HG02970 (cell line): ENCODE data around the gene NUP98.
A peak's percentile ranks its signal among the peaks of the same experiment; 100 is the strongest.

Experiments
- ATAC-seq: cut with Tn5 transposase; IDR thresholded peaks from one replicate; pipeline ENCODE4 v1.9.1; 2021; ENCODE audit warnings: mild to moderate bottlenecking, moderate library complexity, moderate number of reproducible peaks; ENCODE audit not compliant: unreplicated experiment, low FRiP score

Gene NUP98

GRCh38 chr11:3797329-3798090 is at the start of gene NUP98:
NUP98 (minus strand) TSS chr11:3797554; CDS start chr11:3782117, 15,437 bp downstream.
- peak; percentile 94 for ATAC-seq

GRCh38 chr11:3845670-3846069 is 48.3 kb upstream of the NUP98 start:
- no peak for ATAC-seq

- ATAC-seq = no peak
Measured at GRCh38 chr11:3845246-3845645, 47.9 kb upstream of the NUP98 start.

GRCh38 chr11:3843326-3843725 is 46.0 kb upstream of the NUP98 start:
- ATAC-seq = no peak

- ATAC-seq = peak; percentile 59
Measured at GRCh38 chr11:3841426-3842350, 44.3 kb upstream of the NUP98 start.

GRCh38 chr11:3840870-3841425 is 43.6 kb upstream of the NUP98 start, which contains the start of gene RHOG:
RHOG (minus strand) TSS chr11:3840959; CDS start chr11:3828138, 12,821 bp downstream.
- peak; percentile 42 for ATAC-seq

GRCh38 chr11:3840004-3840869 is 42.9 kb upstream of the NUP98 start:
- ATAC-seq = no peak

- no peak for ATAC-seq
Measured at GRCh38 chr11:3838504-3838903, 41.1 kb upstream of the NUP98 start.

GRCh38 chr11:3837793-3838192 is 40.4 kb upstream of the NUP98 start:
- no peak for ATAC-seq

GRCh38 chr11:3836903-3837302 is 39.5 kb upstream of the NUP98 start:
- ATAC-seq = no peak

GRCh38 chr11:3835751-3836150 is 38.4 kb upstream of the NUP98 start:
- ATAC-seq = no peak

GRCh38 chr11:3834664-3835461 is 37.5 kb upstream of the NUP98 start:
- ATAC-seq = no peak

GRCh38 chr11:3834349-3834663 is 37.0 kb upstream of the NUP98 start:
- ATAC-seq = no peak

- no peak for ATAC-seq
Measured at GRCh38 chr11:3833449-3833848, 36.1 kb upstream of the NUP98 start.

- no peak for ATAC-seq
Measured at GRCh38 chr11:3832816-3833215, 35.5 kb upstream of the NUP98 start.

GRCh38 chr11:3831378-3832239 is 34.3 kb upstream of the NUP98 start:
- no peak for ATAC-seq

GRCh38 chr11:3830730-3831129 is 33.4 kb upstream of the NUP98 start:
- ATAC-seq = no peak

- no peak for ATAC-seq
Measured at GRCh38 chr11:3830088-3830487, 32.7 kb upstream of the NUP98 start.
